H1 (cell line): ENCODE measurements around the gene ACVR1. TPM values are rescaled to one million over a fixed set of nuclear protein-coding genes. Genes with fewer than 3 reads are reported as not detected.

Source experiments
- CTCF ChIA-PET: fragments of 300-600 bp; sonication (Branson Sonifier 250); formaldehyde crosslinking; loops from one replicate; lab custom pipeline; 2021; ENCODE audit not compliant: partially characterized antibody; lab: Charles Lee
- POLR2A ChIA-PET: fragments of 300-600 bp; sonication (Branson Sonifier 250); formaldehyde crosslinking; loops from one replicate; lab custom pipeline; 2021; ENCODE audit warnings: inconsistent platforms; ENCODE audit not compliant: partially characterized antibody; lab: Charles Lee
- DNase-seq, 2 experiments: peaks; one replicate each; pipeline versions ENCODE4 v3.0.0 to v3.0.0-alpha.2; 2010 to 2022; ENCODE audit warnings: low spot score in 2 of 2, low read depth in 1 of 2, mixed read lengths in 1 of 2
- FAIRE-seq: peaks from 2 replicates; lab custom pipeline; 2011; peaks lifted over from hg19 to GRCh38; lab: Jason Lieb, UNC
- H2AFZ ChIP-seq: 2 replicates; pipeline ENCODE4 v1.8.1; 2012; ENCODE audit warnings: low read length, inconsistent platforms
- H2AK5ac ChIP-seq: 2 replicates; pipeline ENCODE4 v1.6.1; 2013; ENCODE audit warnings: low read depth, low read length
- H2BK120ac ChIP-seq: replicated peaks from 2 replicates; pipeline ENCODE3; 2013; ENCODE audit warnings: low read depth, low read length, inconsistent platforms
- H2BK12ac ChIP-seq: 2 replicates; pipeline ENCODE4 v1.6.1; 2013; ENCODE audit warnings: low read depth, low read length
- H2BK15ac ChIP-seq: 2 replicates; pipeline ENCODE4 v1.6.1; 2013; ENCODE audit warnings: low read length
- H2BK20ac ChIP-seq: 2 replicates; pipeline ENCODE4 v1.6.1; 2013; ENCODE audit warnings: low read length
- H2BK5ac ChIP-seq: 2 replicates; pipeline ENCODE4 v1.6.1; 2013; ENCODE audit warnings: low read depth, low read length
- H3K14ac ChIP-seq: 2 replicates; pipeline ENCODE4 v1.6.1; 2013; ENCODE audit warnings: inconsistent platforms; ENCODE audit not compliant: insufficient read length
- H3K18ac ChIP-seq: 2 replicates; pipeline ENCODE4 v1.6.1; 2013; ENCODE audit warnings: low read length; ENCODE audit errors: extremely low read depth
- H3K23ac ChIP-seq: 2 replicates; pipeline ENCODE4 v1.6.1; 2013; ENCODE audit warnings: inconsistent platforms; ENCODE audit not compliant: insufficient read length
- H3K23me2 ChIP-seq: 2 replicates; pipeline ENCODE4 v1.6.1; 2013; ENCODE audit warnings: low read depth, low read length
- H3K27ac ChIP-seq: 2 replicates; pipeline ENCODE4 v1.6.1; 2011; ENCODE audit warnings: low read depth, low read length, inconsistent platforms
- H3K27me3 ChIP-seq, 4 experiments: replicated peaks in 1 of 4; 1 replicate in 1 of 4; 2 replicates in 3 of 4; pipeline versions ENCODE4 v1.6.1 to v1.8.1; 2011 to 2013; ENCODE audit warnings: low read length in 3 of 4, mild to moderate bottlenecking in 3 of 4, inconsistent platforms in 2 of 4, mixed read lengths in 2 of 4, moderate library complexity in 1 of 4; ENCODE audit not compliant: control insufficient read depth in 3 of 4, insufficient read depth in 3 of 4; ENCODE audit errors: extremely low read depth in 1 of 4
- H3K36me3 ChIP-seq, 4 experiments: 2 replicates each; pipeline versions ENCODE4 v1.6.1 to v1.8.1; 2011 to 2013; ENCODE audit warnings: mild to moderate bottlenecking in 4 of 4, low read length in 3 of 4, moderate library complexity in 2 of 4, control low read depth in 1 of 4, inconsistent platforms in 1 of 4; ENCODE audit not compliant: insufficient read depth in 4 of 4, control insufficient read depth in 2 of 4
- H3K4ac ChIP-seq: replicated peaks from 2 replicates; pipeline ENCODE3; 2013; ENCODE audit warnings: low read length, low read depth, mixed read lengths, inconsistent platforms; ENCODE audit not compliant: insufficient read length
- H3K4me1 ChIP-seq, 4 experiments: replicated peaks in 1 of 4; 1 replicate in 1 of 4; 2 replicates in 3 of 4; pipeline versions ENCODE4 v1.6.1 to v1.8.1; 2011 to 2013; ENCODE audit warnings: low read length in 3 of 4, inconsistent platforms in 2 of 4, mixed read lengths in 1 of 4; ENCODE audit not compliant: insufficient read depth in 4 of 4, control insufficient read depth in 3 of 4
- H3K4me2 ChIP-seq, 2 experiments: 2 replicates each; pipeline versions ENCODE4 v1.6.1 to v1.8.1; 2011 to 2013; ENCODE audit warnings: low read depth in 2 of 2, low read length in 2 of 2, control low read depth in 1 of 2, inconsistent platforms in 1 of 2, mild to moderate bottlenecking in 1 of 2; ENCODE audit not compliant: insufficient read depth in 1 of 2
- H3K4me3 ChIP-seq, 4 experiments: fragments of 200-600, 300-600 bp in 1 of 4; sonication (generic), shearing (Covaris generic), sonication (Bioruptor Twin) in 1 of 4; 2 replicates each; pipeline versions ENCODE4 v1.5.1 to v1.8.1; 2011 to 2016; ENCODE audit warnings: low read length in 4 of 4, low read depth in 3 of 4, control low read depth in 2 of 4, inconsistent platforms in 2 of 4, mild to moderate bottlenecking in 2 of 4, mixed read lengths in 1 of 4, moderate library complexity in 1 of 4; ENCODE audit not compliant: insufficient read depth in 2 of 4; ENCODE audit errors: extremely low read depth in 1 of 4
- H3K56ac ChIP-seq: replicated peaks from 2 replicates; pipeline ENCODE3; 2013; ENCODE audit warnings: low read depth, mild to moderate bottlenecking, mixed read lengths, low read length, inconsistent platforms; ENCODE audit not compliant: insufficient read length
- H3K79me1 ChIP-seq: 2 replicates; pipeline ENCODE4 v1.6.1; 2013; ENCODE audit warnings: low read depth, low read length, control low read depth
- H3K79me2 ChIP-seq, 2 experiments: 2 replicates each; pipeline versions ENCODE4 v1.6.1 to v1.8.1; 2012 to 2013; ENCODE audit warnings: low read length in 2 of 2, mild to moderate bottlenecking in 2 of 2, inconsistent platforms in 1 of 2; ENCODE audit not compliant: insufficient read depth in 2 of 2, control insufficient read depth in 1 of 2
- H3K9ac ChIP-seq, 4 experiments: replicated peaks in 1 of 4; 1 replicate in 1 of 4; 2 replicates in 3 of 4; pipeline versions ENCODE4 v1.6.1 to v1.8.1; 2011 to 2013; ENCODE audit warnings: low read depth in 3 of 4, low read length in 3 of 4, control low read depth in 2 of 4, mild to moderate bottlenecking in 2 of 4, moderate library complexity in 2 of 4, inconsistent platforms in 1 of 4; ENCODE audit errors: extremely low read depth in 1 of 4
- H3K9me3 ChIP-seq, 2 experiments: 2 replicates each; pipeline versions ENCODE4 v1.6.1 to v1.8.1; 2012 to 2013; ENCODE audit warnings: mild to moderate bottlenecking in 2 of 2, moderate library complexity in 2 of 2, control low read depth in 1 of 2, inconsistent platforms in 1 of 2, low read depth in 1 of 2, low read length in 1 of 2, mixed read lengths in 1 of 2; ENCODE audit not compliant: insufficient read depth in 2 of 2
- H4K20me1 ChIP-seq, 2 experiments: replicated peaks in 1 of 2; 2 replicates each; pipeline versions ENCODE3 to v1.8.1; 2011 to 2013; ENCODE audit warnings: inconsistent platforms in 2 of 2, low read length in 2 of 2, mild to moderate bottlenecking in 1 of 2; ENCODE audit not compliant: insufficient read depth in 2 of 2, control insufficient read depth in 1 of 2
- H4K5ac ChIP-seq: 2 replicates; pipeline ENCODE4 v1.6.1; 2013; ENCODE audit warnings: low read length, low read depth, mixed read lengths, inconsistent platforms; ENCODE audit not compliant: insufficient read length
- H4K8ac ChIP-seq: 2 replicates; pipeline ENCODE4 v1.8.0; 2013; ENCODE audit warnings: mild to moderate bottlenecking, moderate library complexity, low read length, inconsistent platforms; ENCODE audit not compliant: insufficient read depth; ENCODE audit errors: extremely low read depth
- H4K91ac ChIP-seq: replicated peaks from 2 replicates; pipeline ENCODE3; 2013; ENCODE audit warnings: low read length, mixed read lengths, inconsistent platforms; ENCODE audit not compliant: insufficient read length
- BRCA1 ChIP-seq: IDR thresholded peaks from 2 replicates; pipeline ENCODE4 v1.6.1; 2012; ENCODE audit warnings: low read depth, low read length, improper control_type of control experiment
- CBX5 ChIP-seq: fragments of 300-800, 300-1000 bp; sonication (generic); IDR thresholded peaks from 2 replicates; pipeline ENCODE4 v1.7.1; 2016; ENCODE audit warnings: antibody characterized with exemption, low read length, low read depth
- FOSL1 ChIP-seq: IDR thresholded peaks from 2 replicates; pipeline ENCODE4 v1.6.1; 2011; ENCODE audit warnings: mild to moderate bottlenecking, low read depth, low read length, moderate library complexity; ENCODE audit not compliant: insufficient read depth
- GABPA ChIP-seq: IDR thresholded peaks from 2 replicates; pipeline ENCODE4 v1.6.1; 2011; ENCODE audit warnings: mild to moderate bottlenecking, low read length, moderate library complexity, borderline replicate concordance; ENCODE audit not compliant: insufficient read depth
- KDM1A ChIP-seq: fragments of 200-600, 300-600 bp; sonication (generic); IDR thresholded peaks from 2 replicates; pipeline ENCODE4 v1.7.1; 2016; ENCODE audit warnings: mild to moderate bottlenecking, low read length, borderline replicate concordance
- PHF8 ChIP-seq: fragments of 200-600 bp; sonication (generic); conservative IDR thresholded peaks from 2 replicates; pipeline ENCODE4 v1.7.1; 2012; ENCODE audit warnings: low read depth, mild to moderate bottlenecking, inconsistent platforms, low read length, moderate library complexity
- POLR2A ChIP-seq, 2 experiments: IDR thresholded peaks; 1 replicate in 1 of 2; 2 replicates in 1 of 2; pipeline ENCODE4 v1.6.1; 2011; ENCODE audit warnings: low read depth in 2 of 2, low read length in 2 of 2, mild to moderate bottlenecking in 2 of 2; ENCODE audit errors: control extremely low read depth in 1 of 2
- POLR2AphosphoS5 ChIP-seq: IDR thresholded peaks from 2 replicates; pipeline ENCODE4 v1.6.1; 2011; ENCODE audit warnings: low read depth, low read length
- RFX5 ChIP-seq: IDR thresholded peaks from 2 replicates; pipeline ENCODE4 v1.6.1; 2011; ENCODE audit warnings: low read depth, low read length, improper control_type of control experiment, borderline replicate concordance
- SAP30 ChIP-seq: fragments of 300-600 bp; sonication (generic); IDR thresholded peaks from 2 replicates; pipeline ENCODE4 v1.7.1; 2012; ENCODE audit warnings: low read length, moderate library complexity, mild to moderate bottlenecking, inconsistent platforms; ENCODE audit not compliant: insufficient read depth, insufficient replicate concordance
- SIN3A ChIP-seq, 2 experiments: IDR thresholded peaks in 1 of 2; conservative IDR thresholded peaks in 1 of 2; 2 replicates each; pipeline ENCODE4 v1.6.1; 2011 to 2012; ENCODE audit warnings: low read length in 2 of 2, improper control_type of control experiment in 1 of 2, low read depth in 1 of 2, mild to moderate bottlenecking in 1 of 2
- SP2 ChIP-seq: IDR thresholded peaks from 2 replicates; pipeline ENCODE4 v1.6.1; 2012; ENCODE audit warnings: mild to moderate bottlenecking, low read length, inconsistent platforms
- SUZ12 ChIP-seq: fragments of 200-600 bp; sonication (generic); IDR thresholded peaks from 2 replicates; pipeline ENCODE4 v1.6.1; 2012; ENCODE audit warnings: mild to moderate bottlenecking, inconsistent platforms, low read length, moderate library complexity, mixed read lengths
- YY1 ChIP-seq: IDR thresholded peaks from 2 replicates; pipeline ENCODE4 v1.6.1; 2011; ENCODE audit warnings: low read depth, mild to moderate bottlenecking, low read length
- ZNF274 ChIP-seq: IDR thresholded peaks from 2 replicates; pipeline ENCODE4 v1.7.0; 2012; ENCODE audit warnings: low read length, borderline replicate concordance; ENCODE audit errors: extremely low read depth
- WGBS, 2 experiments: shearing (Covaris generic) in 1 of 2; methylation state at CpG; one replicate each; pipeline versions ENCODE4 v1.1.6 to v1.1.7; 2013 to 2015; ENCODE audit warnings: low lambda C conversion rate in 2 of 2, mixed read lengths in 2 of 2, inconsistent platforms in 1 of 2, low coverage in 1 of 2, missing lambda C conversion rate in 1 of 2; ENCODE audit not compliant: insufficient replicate concordance in 2 of 2, insufficient coverage in 1 of 2, insufficient read length in 1 of 2; ENCODE audit errors: extremely low coverage in 1 of 2, missing lambda C conversion rate in 1 of 2; 5-methylcytosine and 5-hydroxymethylcytosine counted together
- polyA plus RNA-seq, 7 experiments: library from polyadenylated mRNA; depleted of rRNA in 3 of 7; stranded (reverse) in 5 of 7; unstranded in 2 of 7; fragments of >200 nt in 5 of 7; fragments of 200-250 nt in 2 of 7; gene quantifications; 1 replicate in 5 of 7; 2 replicates in 1 of 7; 4 replicates in 1 of 7; pipeline versions ENCODE4 v1.2.1 to v1.2.3, GENCODE V29; 2011 to 2013; ENCODE audit warnings: missing spikeins in 2 of 7, mixed read lengths in 2 of 7
- total RNA-seq: library from RNA; stranded (reverse); fragmentation: NEBNext Ultra II Directional; extraction: Animal tissue kit (Norgen Biotek cat#: 25700); gene quantifications from 2 replicates; pipeline ENCODE4 v1.2.1, GENCODE V29; 2021

Gene ACVR1
- total and polyA plus RNA-seq, 2 of the 8 experiments (the other 6 are each of a cell fraction or from before 2014, with no cell fraction given), result 8.5 to 17.7 TPM

DNA sequence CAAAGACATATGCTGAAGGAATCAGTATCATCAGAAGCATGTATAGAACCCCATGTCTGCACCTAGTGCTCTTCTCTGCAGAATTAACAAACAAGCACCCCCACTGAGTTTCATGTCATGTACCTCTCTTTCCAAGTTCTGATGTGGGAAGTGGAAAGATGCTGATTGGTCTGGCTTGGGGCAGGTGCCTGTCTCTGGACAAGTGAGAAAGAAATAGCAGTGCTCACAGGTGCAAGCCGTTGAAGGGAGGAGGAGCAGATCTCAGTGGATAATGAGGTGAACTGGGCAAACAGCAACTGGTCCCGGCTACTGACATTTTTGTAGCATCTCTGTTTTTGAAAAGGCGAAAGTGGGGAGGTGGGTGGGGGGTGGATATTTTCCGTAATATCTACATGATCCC, 17.5 kb upstream of the ACVR1 start:
- H3K18ac ChIP-seq, result no peak overlapping the region
- no peak for TF ChIP-seq PHF8
- TF ChIP-seq POLR2A (IDR thresholded peaks at IDR 0.05; ENCODE audit: control extremely low read depth in 1 of 2, low read depth in 2 of 2, low read length in 2 of 2), result no peak
- TF ChIP-seq SUZ12, result no peak
- no peak for TF ChIP-seq RFX5
- TF ChIP-seq POLR2AphosphoS5, result no peak
- TF ChIP-seq YY1, result no peak
- no peak for TF ChIP-seq BRCA1
- no peak for TF ChIP-seq SP2
- TF ChIP-seq FOSL1, result no peak
- no peak for TF ChIP-seq GABPA
- TF ChIP-seq CBX5, result no peak
- TF ChIP-seq ZNF274, result no peak
- no peak for TF ChIP-seq SAP30
- no peak for TF ChIP-seq SIN3A (conservative IDR thresholded peaks at IDR 0.05 in 1 of 2, IDR thresholded peaks at IDR 0.05 in 1 of 2; ENCODE audit: low read depth in 1 of 2, low read length in 2 of 2)
- TF ChIP-seq KDM1A, result no peak
- TF ChIP-seq, all 59 proteins: peak for 0
- Histone ChIP-seq H4K91ac (no peak overlapping the region), H3K27me3 (peaks cover 0 to 1% (median 0%) of the 10 kb centered on the region in 4 experiments; a peak in 1 of 7 replicates), H4K5ac (no peak overlapping the region), H3K36me3 (no peaks in the 10 kb centered on the region), H3K23me2 (no peaks in the 10 kb centered on the region; the same call in 1 of the 2 replicates), H2BK120ac (no peak overlapping the region), H3K9me3 (no peaks in the 10 kb centered on the region), H4K8ac (no peak overlapping the region), H3K79me2 (no peaks in the 10 kb centered on the region), H3K14ac (no peak overlapping the region), H3K56ac (no peak overlapping the region), H3K9ac (no peak overlapping the region), H2BK20ac (no peak overlapping the region), H3K4ac (no peak overlapping the region), H2BK15ac (no peak overlapping the region), H3K4me1 (peaks cover 1 to 9% (median 6%) of the 10 kb centered on the region in 4 experiments; a peak in 6 of 7 replicates), H2AFZ (no peak overlapping the region), H3K79me1 (no peaks in the 10 kb centered on the region), H3K27ac (no peak overlapping the region), H3K23ac (no peak overlapping the region), H2BK12ac (no peak overlapping the region), H2AK5ac (no peak overlapping the region), H4K20me1 (no peaks in the 10 kb centered on the region), H3K4me2 (no peak overlapping the region), H2BK5ac (no peak overlapping the region), H3K4me3 (no peak overlapping the region)
- 75% methylated on average over 4 of the region's 4 CpGs; no CpG with 5 or more reads in 1 of the 2 experiments for WGBS, 2 experiments
- DNase-seq, result no peak
- POLR2A ChIA-PET, result no interaction called here
- FAIRE-seq, result no peak
- CTCF ChIA-PET, result no interaction called here
